Right ventricle myocardium superior (tissue), 1 donor: ENCODE measurements around the gene SMAGP. TPM values are rescaled to one million over a fixed set of nuclear protein-coding genes. Genes with fewer than 3 reads are reported as not detected.
"Not testable (repeated sequence)": the region's sequence is repeated elsewhere in the genome, so short reads cannot be mapped to it uniquely, and the experiment has no call there.

ENCODE experiments used
- ATAC-seq: fragments of 200-7000 bp; cut with Tn5 transposase; one replicate; pipeline ENCODE4 v1.9.1; 2020; ENCODE audit warnings: mild to moderate bottlenecking; ENCODE audit not compliant: poor library complexity
- DNase-seq: peaks from one replicate; pipeline ENCODE4 v3.0.0-alpha.2; 2020
- intact Hi-C: fragments of 100-400 bp; cut with DNase I; formaldehyde crosslinking; loops from one replicate; pipeline ENCODE4 v1.11.2; 2022
- total RNA-seq: library from RNA; stranded (reverse); fragmentation: NEBNext Ultra II Directional; extraction: Animal tissue kit (Norgen Biotek cat#: 25700); gene quantifications from one replicate; pipeline ENCODE4 v1.2.1, GENCODE V29; 2021
- donor health status: DM: no; HTN: yes; CAD: no; lungs with severe emphysema.

Gene SMAGP
- total RNA-seq, 1 donor from 2014 or later: 2.8 TPM

DNA sequence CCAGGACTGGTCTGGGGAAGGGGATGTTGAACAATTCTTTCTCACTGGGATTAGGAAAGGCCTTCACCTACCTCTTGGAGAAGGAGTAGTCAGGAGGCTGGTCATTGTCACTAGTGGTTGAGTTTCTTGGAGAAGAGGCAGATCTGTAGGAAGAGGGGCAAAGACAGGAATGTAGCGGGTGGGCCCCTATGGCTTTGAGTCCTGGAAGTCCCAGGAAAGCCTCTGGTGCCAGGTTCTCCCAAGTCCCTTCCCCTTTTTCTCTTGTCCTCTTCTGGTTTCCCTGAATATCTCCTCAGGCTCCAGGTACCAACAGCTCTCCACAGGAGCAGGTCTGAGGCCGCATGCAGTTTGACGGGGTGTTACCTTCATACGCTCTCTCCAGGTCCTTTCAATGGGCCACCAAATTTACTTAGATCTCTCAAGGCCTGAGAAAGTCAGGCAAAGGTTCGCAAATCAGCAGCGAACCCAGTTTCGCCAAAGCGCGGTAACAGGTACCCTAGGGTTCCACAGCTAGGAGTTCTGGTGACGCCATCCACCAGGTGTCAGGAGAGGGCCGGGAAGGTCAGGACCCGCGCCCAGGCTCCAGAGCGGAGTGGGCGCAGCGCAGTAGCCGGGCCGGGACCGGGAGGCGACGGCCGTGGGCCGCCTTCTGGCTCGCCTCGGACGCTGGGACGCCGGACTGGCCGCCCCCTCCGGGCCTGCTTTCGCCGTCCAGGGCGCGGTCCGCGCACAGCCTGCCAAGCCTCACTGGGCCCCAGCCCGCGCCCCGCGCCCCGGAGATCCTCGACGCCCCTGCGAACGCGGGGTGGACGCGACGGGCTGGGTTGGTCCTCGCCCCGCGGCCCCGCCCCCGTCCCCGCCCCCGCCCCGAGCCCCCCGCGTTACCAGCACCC lies 795 bp downstream of the SMAGP start:
- DNase-seq (peak; percentile 57), ATAC-seq (peak; percentile 52)
- intact Hi-C loops: loop anchor here (10.0 kb wide), 1 partner anchor 75 kb away; the partner anchor contains the start of gene CELA1

DNA sequence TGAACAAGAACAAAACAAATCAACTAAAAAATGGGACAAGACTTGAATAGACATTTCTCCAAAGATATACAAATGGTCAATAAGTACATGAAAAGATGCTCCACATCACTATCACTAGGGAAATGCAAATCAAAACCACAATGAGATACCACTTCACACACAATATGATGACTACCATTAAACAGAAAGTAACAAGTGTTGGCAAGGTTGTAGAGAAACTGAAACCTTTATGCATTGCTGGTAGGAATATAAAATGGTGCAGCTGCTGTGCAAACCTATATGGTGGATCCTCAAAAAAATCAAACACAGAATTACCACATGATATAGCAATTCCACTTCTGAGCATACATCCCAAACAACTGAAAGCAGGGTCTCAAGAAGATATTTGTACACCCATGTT lies 5.2 kb downstream of the SMAGP start:
- DNase-seq (no peak), ATAC-seq (no peak)
- intact Hi-C loops: loop anchor here (10.0 kb wide), 1 partner anchor 80 kb away; the partner anchor contains the start of gene CELA1

DNA sequence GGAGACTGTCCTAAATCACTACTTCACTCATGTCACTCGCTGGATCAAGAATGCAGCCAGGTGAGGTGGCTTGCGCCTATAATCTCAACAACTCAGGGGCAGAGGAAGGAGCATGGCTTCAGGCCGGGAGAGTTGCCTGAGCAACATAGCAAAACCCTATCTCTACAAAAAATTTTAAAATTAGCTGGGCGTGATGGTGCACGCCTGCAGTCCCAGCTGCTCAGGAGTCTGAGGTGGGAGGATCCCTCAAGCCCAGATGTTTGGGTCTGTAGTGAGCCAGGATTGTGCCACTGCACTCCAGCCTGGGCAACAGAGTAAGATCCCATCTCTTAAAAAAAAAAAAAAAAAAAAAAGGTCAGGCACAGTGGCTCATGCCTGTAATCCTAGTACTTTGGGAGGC lies 5.9 kb downstream of the SMAGP start:
- DNase-seq: no peak
- no peak for ATAC-seq

DNA sequence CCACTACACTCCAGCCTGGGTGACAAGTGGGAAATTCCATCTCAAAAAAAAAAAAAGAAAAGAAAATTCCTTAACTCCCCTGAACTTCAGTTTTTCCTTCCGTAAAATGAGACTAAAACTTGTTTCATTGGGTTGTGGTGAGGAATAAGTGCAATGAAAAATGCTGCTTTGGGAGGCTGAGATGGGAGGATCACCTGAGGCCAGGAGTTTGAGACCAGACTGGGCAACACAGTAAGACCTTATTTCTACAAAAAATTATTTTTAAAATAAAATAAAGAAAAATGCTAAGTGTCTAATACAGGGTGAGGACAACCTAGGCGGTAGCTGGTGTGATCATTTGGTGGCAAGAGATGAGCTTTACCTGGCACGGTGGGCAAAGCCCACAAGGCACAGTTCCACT lies 6.9 kb downstream of the SMAGP start:
- DNase-seq: no peak
- intact Hi-C loops: loop anchor here (10.0 kb wide), 1 partner anchor 81 kb away; the partner anchor contains the start of gene CELA1
- no peak for ATAC-seq

More for the DNA sequence above, 5.9 kb downstream of the SMAGP start:
- intact Hi-C loops: loop anchor here (10.0 kb wide), 1 partner anchor 81 kb away; the partner anchor contains the start of gene CELA1

DNA sequence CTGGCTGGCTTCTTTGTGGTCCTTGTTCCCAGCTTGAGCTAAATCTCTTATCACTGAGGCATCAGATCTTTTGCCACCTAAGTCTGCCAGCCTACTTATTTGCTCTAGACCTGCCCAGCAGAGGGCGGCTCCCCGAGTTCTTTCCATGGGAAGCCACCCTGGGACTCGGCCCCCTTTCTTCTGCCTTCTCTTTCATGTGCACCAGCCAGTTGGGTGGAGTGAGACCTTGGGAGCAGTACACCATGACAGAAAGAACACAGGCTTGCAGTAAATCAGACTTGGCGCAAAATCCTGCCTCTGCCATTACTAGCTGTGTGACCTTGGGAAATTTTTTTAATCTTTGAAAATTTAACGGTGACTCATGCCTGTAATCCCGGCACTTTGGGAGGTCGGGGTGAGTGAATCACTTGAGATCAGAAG lies 7.4 kb downstream of the SMAGP start:
- intact Hi-C loops: loop anchor here (10.0 kb wide), 1 partner anchor 82 kb away; the partner anchor contains the start of gene CELA1
- DNase-seq (no peak), ATAC-seq (no peak)

DNA sequence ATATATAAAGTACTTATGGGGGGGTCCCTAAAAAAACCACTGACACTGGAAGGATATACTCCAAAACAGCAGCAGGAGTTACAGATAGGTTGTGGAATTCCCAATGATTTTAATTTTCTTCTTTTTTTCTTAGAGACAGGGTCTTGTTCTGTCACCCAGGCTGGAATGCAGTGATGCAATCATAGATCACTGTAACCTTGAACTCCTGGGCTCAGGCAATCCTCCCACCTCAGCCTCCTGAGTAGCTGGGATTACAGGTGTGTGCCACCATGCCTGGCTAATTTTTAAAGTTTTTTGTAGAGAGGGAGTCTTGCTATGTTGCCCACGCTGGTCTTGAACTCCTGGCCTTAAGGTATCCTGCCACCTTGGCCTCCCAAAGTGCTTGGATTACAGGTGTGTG lies 10.6 kb downstream of the SMAGP start:
- intact Hi-C loops, ATAC-seq, DNase-seq: not testable (repeated sequence)

DNA sequence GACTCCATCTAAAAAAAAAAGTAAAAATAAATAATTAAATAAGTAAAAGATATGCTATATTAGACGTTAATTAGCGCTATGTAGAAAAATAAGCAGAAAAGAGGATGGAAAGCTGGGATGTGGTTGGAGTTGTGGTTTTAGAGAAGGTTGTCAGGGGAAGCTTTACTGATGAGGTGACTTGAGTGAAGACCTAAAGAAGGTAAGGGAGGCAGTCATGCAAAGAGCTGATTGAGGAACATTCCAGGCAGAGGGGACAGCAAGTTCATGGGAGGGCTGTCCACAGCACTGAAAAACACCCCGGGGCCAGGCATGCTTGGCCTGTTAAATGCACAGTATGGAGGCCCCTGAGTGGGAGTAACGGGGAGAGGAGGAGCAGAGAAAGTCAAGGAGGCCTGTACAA lies 15.7 kb downstream of the SMAGP start:
- no peak for ATAC-seq
- no peak for DNase-seq
- intact Hi-C loops: no loop called here

DNA sequence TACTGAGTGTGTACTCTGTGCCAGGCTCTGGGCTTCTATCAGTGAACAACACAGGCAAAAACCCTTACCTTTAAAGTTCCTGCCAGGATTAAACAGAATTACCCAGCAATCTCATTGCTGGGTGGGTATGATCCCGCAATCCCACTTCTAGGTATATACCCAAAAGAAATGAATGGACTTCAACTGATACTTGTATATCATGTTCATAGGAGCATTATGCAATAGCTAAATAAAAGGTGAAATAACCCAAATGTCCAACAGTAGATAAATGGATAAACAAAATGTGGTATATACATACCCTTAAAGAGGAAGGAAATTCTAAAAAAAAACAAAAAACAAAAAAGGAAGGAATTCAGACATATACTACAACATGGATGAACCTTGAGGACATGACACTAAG lies 16.9 kb downstream of the SMAGP start:
- intact Hi-C loops: no loop called here
- DNase-seq: no peak
- no peak for ATAC-seq

DNA sequence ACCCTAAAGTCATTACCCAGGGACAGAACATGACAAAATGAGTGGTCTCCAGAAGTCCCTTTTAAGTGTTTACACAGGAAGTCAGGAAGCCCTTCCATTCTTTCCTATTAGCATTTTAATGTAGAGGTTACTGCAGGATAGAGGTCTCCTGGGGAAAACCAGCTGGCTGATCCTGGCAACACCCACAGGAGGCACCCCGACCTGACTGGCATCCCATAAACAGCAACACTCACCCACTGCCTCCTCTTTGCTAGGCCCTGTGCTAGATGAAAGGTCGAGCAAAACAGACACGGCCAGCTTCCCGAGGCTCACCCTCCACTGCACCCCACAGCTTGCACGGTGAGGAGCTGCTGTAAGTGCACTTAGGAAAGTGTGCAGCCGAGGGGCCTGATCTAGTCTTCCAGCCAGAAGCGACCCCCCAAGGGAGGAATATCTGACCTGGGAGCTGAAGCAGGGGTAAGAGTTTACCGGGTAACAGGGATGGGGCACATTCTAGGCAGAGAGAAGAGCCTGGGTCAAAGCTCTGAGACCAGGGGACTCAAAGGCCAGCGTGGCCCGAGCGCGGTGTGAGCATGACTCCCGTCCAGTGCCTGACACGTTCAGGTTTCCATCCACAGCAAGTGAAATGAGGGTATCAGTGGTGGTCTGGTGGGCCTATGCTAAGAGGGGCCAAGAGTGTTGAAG lies 22.6 kb downstream of the SMAGP start:
- ATAC-seq (no peak), DNase-seq (no peak)
- intact Hi-C loops: no loop called here

DNA sequence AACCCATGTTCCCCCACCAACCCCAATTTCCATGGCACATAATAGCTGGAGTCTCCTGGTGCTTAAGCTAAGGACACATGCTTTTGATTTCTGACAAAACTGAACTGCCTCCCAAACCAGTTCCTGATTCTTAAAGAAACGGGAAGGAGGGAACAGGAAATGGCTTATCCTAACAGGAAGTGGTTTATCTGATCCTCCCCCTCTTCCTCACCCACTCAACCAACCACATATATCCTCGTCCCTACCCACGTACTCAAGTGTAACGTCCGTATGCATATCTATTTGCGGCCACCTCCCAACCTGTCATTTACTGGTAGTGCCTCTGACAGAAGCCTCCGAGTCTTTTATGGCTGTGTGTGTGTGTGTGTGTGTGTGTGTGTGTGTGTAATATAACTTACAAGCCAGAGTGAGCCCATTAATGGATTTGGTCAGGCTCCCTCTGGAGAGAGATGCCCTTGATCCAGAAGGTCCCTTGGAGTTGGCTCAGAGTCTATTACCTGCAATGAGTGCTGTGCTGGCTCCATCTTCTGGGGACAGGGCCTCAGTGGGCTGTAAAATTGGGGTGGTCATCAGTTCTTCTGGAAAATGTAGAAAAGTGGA lies 23.9 kb downstream of the SMAGP start:
- intact Hi-C loops: no loop called here
- ATAC-seq (peak; percentile 53), DNase-seq (no peak)

DNA sequence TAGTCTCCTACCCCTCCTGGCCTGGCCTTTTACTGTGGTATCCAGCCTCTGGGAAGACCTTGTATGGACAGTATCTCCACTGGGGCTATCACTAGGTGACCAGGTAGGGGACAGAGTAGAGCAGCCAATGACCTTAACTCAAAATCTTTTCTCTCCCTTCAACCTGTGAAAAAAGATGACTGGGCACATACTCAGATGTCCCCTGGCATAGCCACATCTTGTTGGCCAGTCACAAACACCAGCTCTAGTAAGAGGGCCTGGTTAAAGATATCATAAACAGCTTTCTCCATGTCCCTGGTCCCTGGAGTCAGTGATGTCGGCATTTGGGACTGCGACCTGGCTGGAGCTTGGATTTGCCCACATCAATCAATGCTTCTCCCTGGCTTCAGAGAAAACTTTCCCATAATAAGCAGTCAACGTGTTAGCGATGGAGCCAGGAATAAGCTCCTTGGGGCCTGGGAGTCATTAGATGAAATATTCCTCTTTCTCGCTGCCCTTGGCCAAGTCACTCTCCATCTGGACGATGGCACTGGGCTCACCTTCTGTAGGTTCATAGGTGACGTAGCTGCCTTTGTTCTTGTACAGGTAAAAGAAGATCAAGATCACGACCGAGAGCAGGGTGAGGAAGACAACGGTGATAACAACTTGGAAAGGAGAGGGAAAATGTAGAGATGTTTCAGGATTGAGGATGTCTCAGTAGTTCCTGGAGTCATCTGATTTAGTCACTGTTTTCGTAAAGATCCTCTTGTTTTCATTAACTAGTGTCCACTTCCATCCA lies 24.6 kb downstream of the SMAGP start:
- intact Hi-C loops: no loop called here
- ATAC-seq: no peak
- no peak for DNase-seq

DNA sequence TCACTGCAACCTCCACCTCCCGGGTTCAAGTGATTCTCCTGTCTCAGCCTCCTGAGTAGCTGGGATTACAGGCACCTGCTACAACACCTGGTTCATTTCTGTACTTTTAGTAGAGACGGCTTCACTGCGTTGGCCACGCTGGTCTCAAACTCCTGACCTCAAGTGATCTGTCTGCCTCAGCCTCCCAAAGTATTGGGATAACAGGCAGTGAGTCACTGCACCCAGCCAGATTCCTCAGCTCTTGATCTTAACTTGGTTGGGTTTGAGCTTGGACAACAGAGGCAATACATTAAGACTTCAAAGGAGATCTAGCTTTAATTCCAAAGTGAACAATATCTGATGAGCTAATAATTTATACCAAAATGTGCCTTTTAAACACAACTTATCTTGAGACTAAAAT lies 25.9 kb downstream of the SMAGP start:
- DNase-seq: no peak
- intact Hi-C loops: no loop called here
- no peak for ATAC-seq

DNA sequence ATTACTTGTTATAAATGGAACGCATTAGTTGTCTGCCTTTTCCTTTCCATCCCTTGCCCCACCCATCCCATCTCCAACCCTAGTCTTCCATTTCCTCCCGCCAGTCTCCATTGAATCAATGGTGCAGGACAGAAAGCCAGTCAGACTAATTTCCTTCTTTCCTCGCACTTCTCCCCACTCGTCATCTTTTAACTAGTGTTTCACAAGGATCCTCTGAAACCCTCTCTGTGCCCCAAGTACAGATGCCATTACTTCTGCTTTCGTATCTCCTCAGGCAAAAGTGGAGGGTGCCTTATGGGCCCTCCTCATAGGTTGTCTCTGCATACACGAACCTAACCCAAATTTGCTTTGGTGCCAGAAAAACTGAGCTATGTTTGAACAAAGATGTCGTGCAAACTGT lies 27.3 kb downstream of the SMAGP start:
- DNase-seq (no peak), ATAC-seq (no peak)
- intact Hi-C loops: no loop called here

DNA sequence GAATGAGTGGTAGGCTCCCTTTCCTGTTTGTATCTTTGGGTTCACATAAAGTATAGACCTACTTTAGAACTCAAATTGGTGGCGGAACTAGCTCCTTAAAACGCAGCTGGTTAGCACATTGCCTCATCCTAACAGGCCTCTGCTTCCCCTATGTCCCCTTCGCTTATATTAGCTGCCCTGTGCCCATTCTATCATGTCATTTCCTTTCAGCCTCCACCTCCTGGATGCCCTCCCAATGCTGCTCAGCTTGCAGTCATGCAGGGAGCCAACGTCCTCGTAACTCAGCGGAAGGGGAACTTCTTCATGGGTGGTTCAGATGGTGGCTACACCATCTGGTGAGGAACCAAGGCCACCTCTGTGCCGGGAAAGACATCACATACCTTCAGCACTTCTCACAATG lies 28.1 kb downstream of the SMAGP start:
- intact Hi-C loops: no loop called here
- ATAC-seq (no peak), DNase-seq (peak; percentile 59)

DNA sequence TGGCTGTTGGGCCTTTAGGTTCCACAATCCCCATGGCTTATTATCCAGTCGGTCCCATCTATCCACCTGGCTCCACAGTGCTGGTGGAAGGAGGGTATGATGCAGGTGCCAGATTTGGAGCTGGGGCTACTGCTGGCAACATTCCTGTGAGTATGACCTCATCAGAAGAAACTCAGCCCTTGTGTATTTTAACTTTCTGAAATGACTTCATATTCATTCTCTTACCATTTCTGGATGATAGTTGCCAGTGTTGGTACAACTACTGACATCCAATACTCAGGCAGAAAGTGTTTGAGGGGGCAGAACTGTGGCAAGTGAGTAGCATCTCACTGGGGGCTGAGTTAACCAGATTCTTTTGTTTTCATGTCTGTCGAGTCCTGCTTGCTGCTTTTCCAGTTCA lies 29.2 kb downstream of the SMAGP start:
- no peak for ATAC-seq
- intact Hi-C loops: no loop called here
- DNase-seq: no peak

DNA sequence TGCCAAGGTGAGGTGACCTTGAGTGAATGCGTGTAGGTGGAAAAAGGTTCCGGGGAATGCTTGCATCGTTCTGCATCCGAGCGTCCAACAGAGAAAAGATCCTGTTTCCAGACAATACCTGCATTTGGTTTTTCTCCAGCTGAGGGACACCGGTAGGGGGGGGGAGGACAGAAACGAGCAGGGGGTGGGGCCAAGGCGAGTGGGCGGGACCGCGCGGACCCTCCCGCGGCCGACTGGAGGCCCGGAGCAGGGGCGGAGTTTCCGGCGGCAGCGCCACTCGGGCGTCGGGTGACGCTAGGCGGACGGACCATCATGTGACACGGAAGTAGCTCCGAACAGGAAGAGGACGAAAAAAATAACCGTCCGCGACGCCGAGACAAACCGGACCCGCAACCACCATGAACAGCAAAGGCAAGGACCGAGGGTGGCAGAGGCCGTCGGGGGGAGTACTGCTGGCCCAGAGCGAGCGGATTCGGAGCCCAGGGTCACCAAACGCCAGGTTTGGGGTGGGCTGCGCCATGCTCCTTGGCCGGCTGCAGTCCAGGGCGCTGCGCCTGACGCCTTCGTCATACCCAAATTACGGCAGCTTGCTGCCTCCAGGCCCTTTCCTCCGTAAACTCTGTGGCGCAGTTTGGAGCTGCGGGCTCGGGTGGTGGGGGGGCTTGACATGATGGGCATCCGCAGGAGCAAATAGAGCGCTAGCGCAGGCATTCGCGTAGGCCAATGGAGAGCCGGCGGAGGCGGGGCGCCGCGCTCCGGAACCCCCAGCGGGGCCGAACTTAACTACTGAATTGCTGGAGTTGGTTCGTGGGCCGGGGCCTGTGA lies 31.5 kb downstream of the SMAGP start, which contains the start of gene DAZAP2:
Gene DAZAP2, plus strand, starts transcription at position 317 of the 825 bp plus-strand sequence. Its CDS starts 82 bp downstream, at position 399.
- peak; percentile 99 for ATAC-seq
- intact Hi-C loops: loop anchor here (2.0 kb wide), 1 partner anchor 22 kb away; no protein-coding TSS in a partner anchor
- DNase-seq: peak; percentile 98

DNA sequence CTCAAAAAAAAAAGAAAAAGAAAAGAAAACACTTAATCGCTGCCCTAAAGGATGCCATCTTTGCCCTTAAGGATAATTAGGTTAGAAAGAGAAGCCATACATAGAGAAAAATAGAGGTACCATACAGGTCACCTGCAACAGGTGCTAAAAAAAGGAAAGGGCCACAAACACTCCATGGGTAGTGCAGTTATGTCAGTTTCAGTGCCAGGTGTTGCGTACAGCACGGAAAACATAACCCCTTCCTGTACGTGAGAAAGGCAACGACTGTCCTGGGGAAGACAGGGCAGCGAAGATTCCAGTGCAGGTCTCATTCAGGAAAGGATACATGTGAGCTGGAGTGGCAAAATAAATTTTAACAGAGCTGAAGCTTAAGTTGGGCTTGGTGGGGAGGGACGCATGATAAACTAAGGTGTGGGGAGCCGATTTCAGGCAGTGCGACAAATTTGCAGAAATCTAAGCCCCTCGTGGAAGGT lies 32.1 kb downstream of the SMAGP start:
- DNase-seq (no peak), ATAC-seq (no peak)
- intact Hi-C loops: loop anchor here (2.0 kb wide), 1 partner anchor 21 kb away; no protein-coding TSS in a partner anchor
